ENCODE results near the gene PTBP1.

PTBP1 gene

DNA sequence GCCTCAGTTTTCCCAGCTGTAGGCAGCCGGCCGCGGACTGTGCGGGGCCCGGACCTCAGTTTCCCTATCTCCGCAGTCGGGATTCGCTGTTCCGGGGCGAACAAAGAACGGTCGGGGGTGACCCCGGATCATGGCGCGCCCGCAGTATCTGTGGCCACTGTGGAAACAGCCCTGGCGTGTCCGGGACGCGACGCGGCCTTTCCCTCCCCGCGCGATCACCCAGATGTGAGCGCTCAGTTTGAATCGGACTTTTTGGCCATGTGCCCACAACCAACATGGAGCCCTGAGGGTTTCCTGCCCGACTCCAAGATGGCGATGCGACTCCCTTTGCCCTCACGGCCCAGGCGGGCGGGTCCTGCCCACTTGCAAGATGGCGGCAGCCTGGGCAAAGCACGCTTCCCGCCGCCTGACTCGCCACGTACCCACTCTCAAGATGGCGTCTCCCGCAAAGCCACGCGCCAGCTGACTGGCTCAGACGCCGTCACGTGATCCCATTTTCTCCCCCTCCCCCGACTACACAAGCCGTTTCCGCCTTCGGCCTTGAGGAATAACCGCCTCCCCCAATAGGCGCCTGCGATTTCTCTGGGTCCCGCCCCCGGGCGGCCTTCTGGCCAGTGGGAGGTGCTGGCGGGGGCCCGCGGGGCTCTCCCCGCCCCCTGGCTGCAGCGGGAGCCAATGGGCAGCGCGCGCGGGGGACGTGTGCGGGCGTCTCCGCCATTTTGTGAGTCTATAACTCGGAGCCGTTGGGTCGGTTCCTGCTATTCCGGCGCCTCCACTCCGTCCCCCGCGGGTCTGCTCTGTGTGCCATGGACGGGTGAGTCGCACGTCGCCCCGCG lies at the start of gene PTBP1:
Gene PTBP1, plus strand, starts transcription at position 761 of the 836 bp plus-strand sequence. Its CDS starts 46 bp downstream, at position 807.
- DNase-seq (ENCODE audit: low read depth in 3 of 3) = peak; percentile 97 to 100 (median 98)

DNA sequence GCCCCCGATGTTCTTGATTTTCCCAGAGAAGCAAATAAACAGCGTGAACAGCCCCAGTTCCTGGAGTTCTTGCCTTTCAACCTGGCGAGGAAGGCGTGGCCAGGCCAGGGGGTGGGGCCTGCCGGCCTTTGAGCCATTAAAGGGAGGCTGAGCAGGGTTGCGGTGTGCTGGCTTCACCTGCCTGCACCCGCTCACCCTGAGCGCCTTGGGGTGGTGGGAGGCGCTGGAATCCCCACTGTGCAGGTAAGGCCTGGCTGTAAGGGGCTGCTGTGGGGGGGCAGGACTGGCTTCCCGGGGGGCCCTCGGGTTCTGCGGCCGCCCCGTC lies 49.0 kb upstream of the PTBP1 start:
- no peak for DNase-seq (ENCODE audit: low read depth in 3 of 3)

DNA sequence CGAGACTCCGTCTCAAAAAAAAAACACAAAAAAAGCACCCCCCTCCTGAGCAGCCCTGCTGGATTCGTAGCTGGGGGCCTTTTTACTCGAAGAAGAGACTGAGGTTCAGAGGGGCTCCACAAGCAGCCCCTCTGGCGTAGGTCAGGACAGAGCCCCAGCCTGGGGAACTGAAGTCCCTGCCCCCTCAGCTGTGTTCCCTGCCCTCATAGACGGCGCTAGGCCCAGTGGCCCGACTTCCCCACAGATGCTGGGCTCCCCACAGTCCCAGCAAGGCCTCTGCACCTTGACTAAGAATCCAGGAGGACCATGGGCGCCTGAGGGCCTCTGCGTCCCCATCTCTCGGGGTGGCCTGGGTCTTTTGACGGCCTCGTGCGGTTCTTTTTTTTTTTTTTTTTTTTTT lies 47.4 kb upstream of the PTBP1 start:
- DNase-seq (ENCODE audit: low read depth in 3 of 3) = no peak

DNA sequence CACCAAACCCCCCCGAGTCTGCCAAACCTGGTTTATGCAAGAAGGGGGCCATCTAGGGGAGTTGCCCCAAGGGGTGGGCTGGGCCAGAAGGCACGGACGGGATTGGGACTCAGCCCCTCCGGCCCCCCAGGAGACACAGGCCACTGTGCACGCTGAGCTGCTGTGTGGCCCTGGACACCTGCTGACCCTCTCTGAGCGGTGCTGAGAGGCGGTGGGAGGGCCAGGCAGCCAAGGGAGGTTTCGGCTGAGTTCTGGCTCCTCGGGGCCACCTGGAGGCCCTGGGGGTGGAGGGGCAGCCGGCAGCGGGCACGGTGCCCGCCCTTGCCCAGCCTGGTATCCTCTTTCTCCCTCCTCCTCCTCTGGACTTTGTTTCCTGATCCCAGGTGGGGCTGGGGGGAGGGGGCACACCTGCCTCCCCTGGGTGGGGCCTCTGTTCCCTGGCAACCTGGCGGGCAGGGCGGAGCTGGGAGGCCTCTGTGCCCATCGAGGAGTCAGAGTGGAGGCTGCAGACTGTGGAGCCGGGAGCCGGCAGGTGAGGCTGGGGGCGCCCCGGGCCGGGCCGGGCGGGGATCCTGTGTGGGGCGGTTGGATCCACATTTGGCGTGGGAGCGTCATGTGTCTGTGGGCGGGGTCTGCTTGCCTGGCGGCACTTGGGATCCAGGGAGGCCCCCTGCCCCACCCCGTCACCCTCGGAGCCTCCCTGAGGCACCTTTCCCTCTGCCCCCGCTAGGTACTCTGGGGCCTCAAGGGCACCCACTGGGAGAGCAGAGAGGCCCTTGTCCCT lies 46.4 kb upstream of the PTBP1 start, which contains the start of gene MISP:
Gene MISP, plus strand, starts transcription at position 473 of the 784 bp plus-strand sequence. CDS start 5,835 bp downstream, outside the sequence.
- no peak for DNase-seq (ENCODE audit: low read depth in 3 of 3)

DNA sequence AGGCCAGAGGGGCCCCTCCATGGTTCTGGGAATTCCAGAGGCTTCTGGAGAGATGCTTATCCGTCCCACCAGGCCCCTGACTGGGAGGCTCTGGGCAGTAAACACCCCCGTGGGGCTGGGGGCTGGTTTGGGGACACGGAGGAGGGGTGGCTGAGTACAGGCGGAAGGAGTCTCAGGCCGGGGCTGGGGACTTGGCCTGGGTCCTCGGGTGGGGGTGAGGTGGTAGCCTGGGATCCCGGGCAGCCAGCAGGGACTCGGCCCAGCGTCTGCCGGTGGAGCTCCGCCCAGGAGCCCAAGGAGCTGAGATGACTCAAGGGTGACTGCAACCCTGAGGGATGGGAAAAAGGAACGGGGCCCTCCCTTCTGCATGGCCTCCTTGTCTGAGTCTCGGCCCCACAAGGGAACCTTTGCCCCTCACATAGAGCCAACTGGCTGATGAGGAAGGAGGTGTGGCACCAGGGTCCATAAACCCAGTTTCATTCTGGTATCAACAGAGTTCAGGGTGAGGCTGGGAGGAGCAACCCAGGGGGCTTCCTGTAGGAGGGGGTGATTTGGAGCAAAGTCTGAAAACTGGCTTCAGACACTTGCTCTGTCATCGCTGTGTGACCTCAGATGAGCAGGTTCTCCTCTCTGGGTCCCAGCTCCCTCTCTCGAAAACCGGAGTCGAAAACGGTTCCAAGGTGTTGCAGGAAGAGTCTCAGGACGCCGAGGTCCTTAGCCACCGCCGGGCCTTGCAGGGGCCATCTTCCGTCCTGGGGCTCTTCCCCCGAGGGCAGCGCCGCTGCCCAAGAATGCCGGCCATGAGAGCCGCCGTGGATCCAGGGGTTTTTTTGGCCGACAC lies 45.5 kb upstream of the PTBP1 start:
- no peak for DNase-seq (ENCODE audit: low read depth in 3 of 3)

DNA sequence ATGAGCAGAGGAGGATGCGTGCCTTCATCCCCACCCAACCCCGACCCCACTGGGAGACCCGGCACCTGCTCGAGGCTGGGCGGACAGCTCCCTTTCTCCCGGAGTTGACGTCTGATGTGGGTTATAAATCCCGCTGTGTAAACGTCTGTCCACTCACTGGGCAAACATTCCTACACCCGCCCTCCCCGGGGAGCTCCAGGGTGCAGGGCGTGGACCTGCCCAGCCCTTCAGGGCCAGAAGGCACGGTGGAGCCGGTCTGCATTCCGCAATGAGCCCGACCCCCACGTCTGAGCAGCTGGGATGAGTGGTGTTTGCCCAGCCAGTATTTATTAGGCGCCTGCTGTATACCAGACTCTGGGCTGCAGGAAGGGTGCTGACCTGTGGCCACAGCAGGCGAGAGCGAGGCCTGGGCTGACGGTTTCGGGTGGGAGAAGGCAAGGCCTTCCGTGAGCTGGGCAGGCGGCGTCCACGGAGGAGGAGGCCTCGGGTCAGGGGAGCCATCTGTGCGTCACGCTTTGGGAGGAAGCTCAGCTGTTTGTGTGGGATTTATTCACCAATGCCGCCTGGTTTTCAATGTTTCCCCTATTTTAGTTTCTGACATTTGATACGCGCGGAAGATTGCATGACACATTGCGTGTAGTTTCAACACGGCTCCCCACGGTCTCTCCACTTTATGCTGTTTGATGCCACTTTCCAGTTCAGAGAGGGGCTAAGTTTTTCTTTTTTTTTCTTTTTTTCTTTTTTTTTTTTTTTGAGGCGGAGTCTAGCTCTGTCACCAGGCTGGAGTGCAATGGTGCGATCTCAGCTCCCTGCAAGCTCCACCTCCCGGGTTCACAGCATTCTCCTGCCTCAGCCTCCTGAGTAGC lies 44.4 kb upstream of the PTBP1 start:
- DNase-seq (ENCODE audit: low read depth in 3 of 3) = no peak

DNA sequence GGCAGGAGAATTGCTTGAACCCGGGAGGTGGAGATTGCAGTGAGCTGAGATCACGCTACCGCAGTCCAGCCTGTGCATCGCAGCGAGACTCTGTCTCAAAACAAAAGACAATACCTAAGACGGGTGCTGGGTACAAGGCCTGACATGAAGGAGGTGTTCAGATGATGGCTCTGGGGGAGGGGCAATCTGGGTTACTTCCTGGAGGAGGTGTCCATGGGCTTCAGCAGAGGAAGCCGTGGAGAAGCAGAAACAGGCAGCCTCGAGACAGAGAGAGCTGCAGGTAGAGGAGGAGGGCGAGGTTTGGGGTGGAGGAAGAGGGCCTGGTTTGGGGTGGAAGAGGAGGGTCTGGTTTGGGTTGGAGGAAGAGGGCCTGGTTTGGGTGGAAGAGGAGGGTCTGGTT lies 42.7 kb upstream of the PTBP1 start:
- no peak for DNase-seq (ENCODE audit: low read depth in 3 of 3)

DNA sequence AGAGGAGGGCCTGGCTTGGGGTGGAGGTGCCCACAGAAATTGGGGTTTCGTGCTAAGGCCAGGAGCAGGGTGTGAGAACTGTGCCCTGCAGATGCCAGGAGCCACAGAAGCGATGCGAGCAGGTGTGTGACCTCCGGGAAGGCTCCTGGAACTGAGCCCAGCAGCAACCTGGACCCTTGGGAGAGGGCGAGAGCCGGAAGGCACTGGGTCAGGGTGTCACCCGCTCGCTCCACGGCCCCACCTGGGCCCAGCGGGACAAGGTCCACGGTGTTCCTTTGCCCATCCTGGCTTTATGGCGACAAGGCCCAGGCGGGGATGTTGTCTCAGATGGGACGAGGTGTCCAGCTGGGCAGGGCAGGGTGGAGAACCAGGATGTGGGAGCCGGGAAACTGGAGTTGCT lies 42.2 kb upstream of the PTBP1 start:
- DNase-seq (ENCODE audit: low read depth in 3 of 3) = no peak

DNA sequence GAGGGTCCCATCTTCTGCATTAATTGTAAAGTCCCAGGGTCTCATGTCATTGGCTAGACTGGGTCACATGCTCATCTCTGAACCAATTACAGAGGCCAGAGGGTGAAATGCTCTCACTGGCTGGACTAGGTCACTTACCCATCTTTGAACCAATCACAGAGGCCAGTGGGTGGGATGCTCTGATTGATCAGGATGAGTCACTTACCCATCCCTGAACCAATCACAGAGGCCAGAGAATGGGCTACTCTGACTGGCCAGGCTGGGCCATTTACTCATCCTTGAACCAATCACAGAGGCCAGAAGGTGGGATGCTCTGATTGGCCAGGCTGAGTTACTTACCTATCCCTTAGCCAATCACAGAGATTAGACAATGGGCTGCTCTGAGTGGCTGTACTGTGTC lies 41.0 kb upstream of the PTBP1 start:
- peak in 1 of 3 donors; percentile 42 for DNase-seq (ENCODE audit: low read depth in 3 of 3)

DNA sequence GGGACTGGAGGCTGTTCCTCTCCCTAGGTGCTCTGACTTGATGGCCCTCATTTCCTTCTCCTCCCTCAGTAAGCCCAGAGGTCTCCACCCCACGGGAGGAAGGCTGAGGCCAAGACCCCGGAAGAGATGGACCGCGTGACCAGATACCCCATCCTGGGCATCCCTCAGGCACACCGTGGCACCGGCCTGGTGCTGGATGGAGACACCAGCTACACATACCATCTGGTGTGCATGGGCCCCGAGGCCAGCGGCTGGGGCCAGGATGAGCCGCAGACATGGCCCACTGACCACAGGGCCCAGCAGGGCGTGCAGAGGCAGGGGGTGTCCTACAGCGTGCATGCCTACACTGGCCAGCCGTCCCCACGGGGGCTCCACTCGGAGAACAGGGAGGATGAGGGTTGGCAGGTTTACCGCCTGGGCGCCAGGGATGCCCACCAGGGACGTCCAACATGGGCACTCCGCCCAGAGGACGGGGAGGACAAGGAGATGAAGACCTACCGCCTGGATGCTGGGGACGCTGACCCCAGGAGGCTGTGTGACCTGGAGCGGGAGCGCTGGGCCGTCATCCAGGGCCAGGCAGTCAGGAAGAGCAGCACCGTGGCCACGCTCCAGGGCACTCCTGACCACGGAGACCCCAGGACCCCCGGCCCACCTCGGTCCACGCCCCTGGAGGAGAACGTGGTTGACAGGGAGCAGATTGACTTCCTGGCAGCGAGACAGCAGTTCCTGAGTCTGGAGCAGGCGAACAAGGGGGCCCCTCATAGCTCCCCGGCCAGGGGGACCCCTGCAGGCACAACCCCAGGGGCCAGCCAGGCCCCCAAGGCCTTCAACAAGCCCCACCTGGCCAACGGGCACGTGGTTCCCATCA lies 40.2 kb upstream of the PTBP1 start:
- no peak for DNase-seq (ENCODE audit: low read depth in 3 of 3)

DNA sequence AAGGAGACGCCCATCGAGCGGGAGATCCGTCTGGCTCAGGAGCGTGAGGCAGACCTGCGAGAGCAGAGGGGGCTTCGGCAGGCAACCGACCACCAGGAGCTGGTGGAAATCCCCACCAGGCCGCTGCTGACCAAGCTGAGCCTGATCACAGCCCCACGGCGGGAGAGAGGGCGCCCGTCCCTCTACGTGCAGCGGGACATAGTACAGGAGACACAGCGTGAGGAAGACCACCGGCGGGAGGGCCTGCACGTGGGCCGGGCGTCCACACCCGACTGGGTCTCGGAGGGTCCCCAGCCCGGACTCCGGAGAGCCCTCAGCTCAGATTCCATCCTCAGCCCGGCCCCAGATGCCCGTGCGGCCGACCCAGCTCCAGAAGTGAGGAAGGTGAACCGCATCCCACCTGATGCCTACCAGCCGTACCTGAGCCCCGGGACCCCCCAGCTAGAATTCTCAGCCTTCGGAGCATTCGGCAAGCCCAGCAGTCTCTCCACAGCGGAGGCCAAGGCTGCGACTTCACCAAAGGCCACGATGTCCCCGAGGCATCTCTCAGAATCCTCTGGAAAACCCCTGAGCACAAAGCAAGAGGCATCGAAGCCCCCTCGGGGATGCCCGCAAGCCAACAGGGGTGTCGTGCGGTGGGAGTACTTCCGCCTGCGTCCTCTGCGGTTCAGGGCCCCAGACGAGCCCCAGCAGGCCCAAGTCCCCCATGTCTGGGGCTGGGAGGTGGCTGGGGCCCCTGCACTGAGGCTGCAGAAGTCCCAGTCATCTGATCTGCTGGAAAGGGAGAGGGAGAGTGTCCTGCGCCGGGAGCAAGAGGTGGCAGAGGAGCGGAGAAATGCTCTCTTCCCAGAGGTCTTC lies 39.2 kb upstream of the PTBP1 start:
- no peak for DNase-seq (ENCODE audit: low read depth in 3 of 3)

DNA sequence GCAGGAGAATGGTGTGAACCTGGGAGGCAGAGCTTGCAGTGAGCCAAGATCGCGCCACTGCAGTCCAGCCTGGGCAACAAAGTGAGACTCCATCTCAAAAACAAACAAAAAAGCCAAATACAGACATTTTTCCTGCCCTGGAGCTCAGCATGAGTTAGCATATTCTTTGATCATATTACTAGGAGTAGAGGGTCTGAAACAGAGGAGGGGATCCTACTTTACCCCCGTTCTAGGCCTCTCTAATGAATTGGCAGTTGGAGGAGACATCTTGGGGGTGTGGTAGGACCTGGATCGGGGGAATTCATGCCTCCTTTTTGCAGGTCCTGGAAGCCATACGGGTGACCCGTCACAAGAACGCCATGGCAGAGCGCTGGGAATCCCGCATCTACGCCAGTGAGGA lies 34.1 kb upstream of the PTBP1 start:
- DNase-seq (ENCODE audit: low read depth in 3 of 3) = no peak

DNA sequence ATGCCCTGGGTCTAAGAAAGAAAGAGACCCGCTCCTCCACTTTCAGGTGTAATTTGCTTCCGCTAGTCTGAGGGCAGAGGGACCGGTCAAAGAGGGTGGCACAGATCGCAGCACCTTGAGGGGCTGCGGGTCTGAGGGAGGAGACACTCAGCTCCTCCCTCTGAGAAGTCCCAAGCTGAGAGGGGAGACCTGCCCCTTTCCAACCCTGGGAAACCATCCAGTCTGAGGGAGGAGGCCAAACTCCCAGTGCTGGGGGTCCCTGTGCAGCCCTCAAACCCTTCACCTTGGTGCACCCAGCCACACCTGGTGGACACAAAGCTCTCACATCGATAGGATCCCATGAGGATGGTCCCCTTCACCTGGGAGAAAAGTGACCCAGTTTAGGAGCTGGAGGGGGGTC lies 33.4 kb upstream of the PTBP1 start:
- no peak for DNase-seq (ENCODE audit: low read depth in 3 of 3)

DNA sequence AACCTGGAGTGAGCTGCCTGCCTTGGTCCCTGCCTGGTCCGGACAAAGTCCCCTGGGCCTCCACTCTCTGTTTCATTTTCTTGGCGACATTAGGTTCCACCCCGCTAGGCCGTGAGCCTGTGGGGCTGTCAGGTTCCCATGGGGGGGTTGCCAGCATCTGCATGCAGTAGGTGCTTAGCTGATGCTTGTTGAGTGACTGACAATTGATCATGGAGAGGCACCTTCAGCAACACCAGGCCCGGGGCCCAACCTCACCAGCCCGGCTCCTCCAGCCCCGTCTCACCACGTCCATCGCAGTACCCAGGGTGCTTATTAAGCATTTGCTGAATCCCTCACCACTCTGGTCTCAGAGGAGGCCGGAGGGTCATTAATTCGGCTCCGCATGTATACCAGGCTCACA lies 33.0 kb upstream of the PTBP1 start:
- no peak for DNase-seq (ENCODE audit: low read depth in 3 of 3)

DNA sequence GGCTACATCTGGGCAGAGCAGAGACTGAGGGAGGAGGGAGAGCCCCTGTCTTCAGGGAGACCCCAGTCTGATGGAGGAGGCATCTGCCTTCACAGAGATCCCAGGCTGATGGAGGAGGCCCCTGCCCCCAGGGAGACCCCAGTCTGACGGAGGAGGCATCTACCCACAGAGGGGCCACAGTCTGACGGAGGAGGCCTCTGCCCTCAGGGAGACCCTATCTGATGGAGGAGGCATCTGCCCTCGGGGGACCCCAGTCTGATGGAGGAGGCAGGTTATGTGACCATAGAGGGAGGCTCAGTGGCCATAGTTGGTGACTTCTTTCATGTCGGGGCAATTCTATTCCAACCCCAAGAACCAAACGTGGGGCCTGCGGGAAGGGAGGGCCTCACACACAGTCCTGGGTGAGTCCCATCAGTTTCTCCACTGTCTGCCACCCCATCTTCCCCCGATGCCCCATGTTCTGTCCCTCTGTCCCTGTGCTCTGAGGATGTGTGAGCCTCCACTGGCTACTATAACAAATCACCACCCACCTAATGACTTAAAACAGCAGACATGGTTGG lies 32.0 kb upstream of the PTBP1 start:
- DNase-seq (ENCODE audit: low read depth in 3 of 3) = no peak

DNA sequence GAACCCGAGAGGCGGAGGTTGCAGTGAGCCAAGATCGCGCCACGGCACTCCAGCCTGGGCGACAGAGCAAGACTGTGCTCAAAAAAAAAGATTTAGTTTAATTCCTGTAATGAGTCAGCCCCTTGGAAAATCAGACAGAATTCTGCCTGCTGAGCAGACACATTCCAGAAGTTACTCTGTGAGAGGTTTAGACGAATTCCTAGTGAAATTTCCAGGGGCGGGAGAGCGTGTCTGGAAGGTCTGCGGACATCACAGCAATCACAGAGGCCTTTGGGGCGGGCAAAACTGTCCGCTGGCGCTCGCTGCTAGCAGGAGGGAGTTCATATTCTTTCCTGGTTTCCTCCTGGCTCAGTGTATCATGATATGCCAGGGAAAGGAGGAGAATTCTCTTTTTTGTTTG lies 28.8 kb upstream of the PTBP1 start:
- no peak for DNase-seq (ENCODE audit: low read depth in 3 of 3)

DNA sequence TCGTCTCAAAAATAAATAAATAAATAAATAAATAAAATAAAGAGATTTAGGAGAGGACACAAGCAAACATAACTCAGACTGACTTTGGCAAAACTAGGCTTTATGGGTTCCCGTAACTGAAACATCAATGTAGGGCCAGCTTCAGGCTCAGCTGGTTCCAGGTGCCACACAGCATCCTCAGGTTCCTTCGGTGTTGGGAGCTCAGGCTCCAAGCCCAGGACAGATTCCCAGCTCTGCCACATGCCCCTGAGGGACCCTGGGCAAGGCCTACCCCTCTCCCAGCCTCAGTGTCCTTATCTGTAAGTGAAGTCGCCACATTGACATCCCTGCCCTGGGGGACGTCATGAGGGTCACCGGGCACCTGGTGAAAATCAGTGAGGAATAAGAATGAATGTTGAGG lies 27.6 kb upstream of the PTBP1 start:
- DNase-seq (ENCODE audit: low read depth in 3 of 3) = no peak

DNA sequence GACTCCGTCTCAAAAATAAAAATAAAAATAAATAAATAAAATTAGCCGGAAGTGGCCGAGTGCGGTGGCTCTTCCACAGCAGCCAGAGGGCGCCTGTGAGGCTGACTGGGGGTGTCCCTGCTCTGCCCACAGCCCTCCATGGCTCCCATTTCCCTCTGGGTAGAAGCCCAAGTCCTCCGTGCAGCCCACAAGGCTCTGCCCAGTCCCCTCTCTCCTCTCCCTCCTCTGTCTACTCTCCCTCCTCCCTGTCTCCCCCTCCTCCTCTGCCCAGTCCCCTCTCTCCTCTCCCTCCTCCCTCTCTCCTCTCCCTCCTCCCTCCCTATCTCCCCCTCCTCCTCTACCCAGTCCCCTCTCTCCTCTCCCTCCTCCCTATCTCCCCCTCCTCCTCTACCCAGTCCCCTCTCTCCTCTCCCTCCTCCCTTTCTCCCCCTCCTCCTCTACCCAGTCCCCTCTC lies 25.9 kb upstream of the PTBP1 start:
- DNase-seq (ENCODE audit: low read depth in 3 of 3) = peak in 2 of 3 donors; percentile 12 to 23

DNA sequence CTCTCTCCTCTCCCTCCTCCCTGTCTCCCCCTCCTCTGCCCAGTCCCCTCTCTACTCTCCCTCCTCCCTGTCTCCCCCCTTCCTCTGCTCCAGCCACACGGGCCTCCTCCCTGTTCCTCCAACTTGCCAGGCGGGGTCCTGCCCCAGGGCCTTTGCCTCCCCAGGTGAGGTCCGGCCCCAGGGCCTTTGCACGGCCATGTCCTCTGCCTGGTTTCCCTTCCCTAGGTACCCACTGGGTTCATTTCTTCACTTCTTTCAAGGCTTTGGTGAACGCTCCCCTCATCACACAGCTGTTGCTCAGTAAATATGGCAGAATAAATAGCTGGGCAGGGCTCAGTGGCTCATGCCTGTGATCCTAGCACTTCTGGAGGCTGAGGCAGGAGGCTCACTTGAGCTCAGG lies 25.2 kb upstream of the PTBP1 start:
- DNase-seq (ENCODE audit: low read depth in 3 of 3) = no peak
